ENCODE data around the gene ASCL1.

Gene ASCL1

GRCh38 chr12:102957339-102958050 is at the start of gene ASCL1:
TSS of gene ASCL1 (plus strand) at chr12:102957674. CDS start at chr12:102958245, 571 bp downstream.
- H3K4me1 Mint-ChIP-seq: peaks cover 17% of the 10 kb centered on the region
- H3K27me3 Mint-ChIP-seq: peaks cover 60% of the 10 kb centered on the region
- no peaks in the 10 kb centered on the region for H3K9me3 Mint-ChIP-seq
- no peaks in the 10 kb centered on the region for H3K36me3 Mint-ChIP-seq
- no peak within 1 kb of the TSS for H3K27ac Mint-ChIP-seq
- peak within 1 kb of the TSS; percentile 60 for H3K4me3 Mint-ChIP-seq

GRCh38 chr12:102907918-102908317 is 49.6 kb upstream of the ASCL1 start:
- no peaks in the 10 kb centered on the region for H3K9me3 Mint-ChIP-seq
- H3K36me3 Mint-ChIP-seq: no peaks in the 10 kb centered on the region
- H3K27me3 Mint-ChIP-seq: no peaks in the 10 kb centered on the region
- H3K4me3 Mint-ChIP-seq: no peak overlapping the region
- H3K27ac Mint-ChIP-seq: no peak overlapping the region
- H3K4me1 Mint-ChIP-seq: no peaks in the 10 kb centered on the region

- no peaks in the 10 kb centered on the region for H3K36me3 Mint-ChIP-seq
- no peaks in the 10 kb centered on the region for H3K4me1 Mint-ChIP-seq
- H3K27ac Mint-ChIP-seq: no peak overlapping the region
- no peaks in the 10 kb centered on the region for H3K27me3 Mint-ChIP-seq
- no peaks in the 10 kb centered on the region for H3K9me3 Mint-ChIP-seq
- no peak overlapping the region for H3K4me3 Mint-ChIP-seq
Observed at GRCh38 chr12:102910137-102910536, 47.3 kb upstream of the ASCL1 start.

GRCh38 chr12:102910792-102911191 is 46.7 kb upstream of the ASCL1 start:
- Mint-ChIP-seq H3K9me3 (no peaks in the 10 kb centered on the region), H3K27ac (no peak overlapping the region), H3K36me3 (no peaks in the 10 kb centered on the region), H3K27me3 (no peaks in the 10 kb centered on the region), H3K4me1 (no peaks in the 10 kb centered on the region), H3K4me3 (no peak overlapping the region)

GRCh38 chr12:102911320-102911719 is 46.2 kb upstream of the ASCL1 start:
- Mint-ChIP-seq H3K27ac (no peak overlapping the region), H3K4me3 (no peak overlapping the region), H3K9me3 (no peaks in the 10 kb centered on the region), H3K36me3 (no peaks in the 10 kb centered on the region), H3K27me3 (no peaks in the 10 kb centered on the region), H3K4me1 (no peaks in the 10 kb centered on the region)

- Mint-ChIP-seq H3K27ac (no peak overlapping the region), H3K27me3 (no peaks in the 10 kb centered on the region), H3K36me3 (no peaks in the 10 kb centered on the region), H3K9me3 (no peaks in the 10 kb centered on the region), H3K4me3 (no peak overlapping the region), H3K4me1 (no peaks in the 10 kb centered on the region)
Observed at GRCh38 chr12:102912258-102912657, 45.2 kb upstream of the ASCL1 start.

GRCh38 chr12:102913453-102914226 is 43.8 kb upstream of the ASCL1 start:
- H3K4me3 Mint-ChIP-seq: no peak overlapping the region
- H3K36me3 Mint-ChIP-seq: no peaks in the 10 kb centered on the region
- H3K27ac Mint-ChIP-seq: no peak overlapping the region
- peaks cover 1% of the 10 kb centered on the region for H3K27me3 Mint-ChIP-seq
- no peaks in the 10 kb centered on the region for H3K9me3 Mint-ChIP-seq
- H3K4me1 Mint-ChIP-seq: no peaks in the 10 kb centered on the region

- Mint-ChIP-seq H3K9me3 (peaks cover 3% of the 10 kb centered on the region), H3K27me3 (peaks cover 4% of the 10 kb centered on the region), H3K4me1 (no peaks in the 10 kb centered on the region), H3K4me3 (no peak overlapping the region), H3K27ac (no peak overlapping the region), H3K36me3 (no peaks in the 10 kb centered on the region)
Observed at GRCh38 chr12:102916252-102917025, 41.0 kb upstream of the ASCL1 start.

- Mint-ChIP-seq H3K27ac (no peak within 1 kb of the TSS), H3K36me3 (no peaks in the 10 kb centered on the region), H3K4me1 (no peaks in the 10 kb centered on the region), H3K27me3 (peaks cover 4% of the 10 kb centered on the region), H3K9me3 (peaks cover 6% of the 10 kb centered on the region), H3K4me3 (peak within 1 kb of the TSS; percentile 76)
Observed at GRCh38 chr12:102917026-102917787, 40.3 kb upstream of the ASCL1 start, which contains the start of gene PAH. TSS of gene PAH (minus strand) at chr12:102917244. CDS start at chr12:102917130, 114 bp downstream.

GRCh38 chr12:102918840-102919239 is 38.6 kb upstream of the ASCL1 start:
- H3K4me3 Mint-ChIP-seq: no peak overlapping the region
- no peaks in the 10 kb centered on the region for H3K36me3 Mint-ChIP-seq
- no peaks in the 10 kb centered on the region for H3K4me1 Mint-ChIP-seq
- no peak overlapping the region for H3K27ac Mint-ChIP-seq
- peaks cover 4% of the 10 kb centered on the region for H3K27me3 Mint-ChIP-seq
- H3K9me3 Mint-ChIP-seq: peaks cover 6% of the 10 kb centered on the region

GRCh38 chr12:102920271-102920670 is 37.2 kb upstream of the ASCL1 start:
- Mint-ChIP-seq H3K27ac (no peak overlapping the region), H3K4me3 (no peak overlapping the region), H3K36me3 (no peaks in the 10 kb centered on the region), H3K27me3 (peaks cover 4% of the 10 kb centered on the region), H3K9me3 (peaks cover 6% of the 10 kb centered on the region), H3K4me1 (no peaks in the 10 kb centered on the region)

- Mint-ChIP-seq H3K9me3 (peaks cover 6% of the 10 kb centered on the region), H3K4me3 (no peak overlapping the region), H3K4me1 (no peaks in the 10 kb centered on the region), H3K27me3 (peaks cover 4% of the 10 kb centered on the region), H3K36me3 (no peaks in the 10 kb centered on the region), H3K27ac (no peak overlapping the region)
Observed at GRCh38 chr12:102921240-102921639, 36.2 kb upstream of the ASCL1 start.

GRCh38 chr12:102927220-102927619 is 30.3 kb upstream of the ASCL1 start:
- Mint-ChIP-seq H3K27me3 (no peaks in the 10 kb centered on the region), H3K4me3 (no peak overlapping the region), H3K4me1 (no peaks in the 10 kb centered on the region), H3K27ac (no peak overlapping the region), H3K9me3 (no peaks in the 10 kb centered on the region), H3K36me3 (no peaks in the 10 kb centered on the region)

GRCh38 chr12:102933168-102933567 is 24.3 kb upstream of the ASCL1 start:
- H3K9me3 Mint-ChIP-seq: no peaks in the 10 kb centered on the region

GRCh38 chr12:102939059-102939458 is 18.4 kb upstream of the ASCL1 start:
- no peak overlapping the region for H3K4me3 Mint-ChIP-seq
- H3K9me3 Mint-ChIP-seq: peaks cover 4% of the 10 kb centered on the region
- H3K36me3 Mint-ChIP-seq: no peaks in the 10 kb centered on the region
- H3K27ac Mint-ChIP-seq: no peak overlapping the region
- H3K27me3 Mint-ChIP-seq: peaks cover 6% of the 10 kb centered on the region
- H3K4me1 Mint-ChIP-seq: no peaks in the 10 kb centered on the region

More at GRCh38 chr12:102933168-102933567, 24.3 kb upstream of the ASCL1 start:
- Mint-ChIP-seq H3K36me3 (no peaks in the 10 kb centered on the region), H3K27ac (no peak overlapping the region), H3K4me3 (no peak overlapping the region), H3K4me1 (no peaks in the 10 kb centered on the region), H3K27me3 (peaks cover 4% of the 10 kb centered on the region)

Data from activated naive CD4-positive, alpha-beta T cell treated with anti-CD3 and anti-CD28 coated beads, Interleukin-2, amount 50 U/mL, for 24 hours (primary cell).